Stomach (tissue), 4 donors: Measurements from ENCODE around the gene TFAP2C.

Experiments used
- CTCF ChIP-seq, 7 experiments: fragments of 450-650 bp in 4 of 7; fragments of 200-600 bp in 3 of 7; sonication (generic) in 3 of 7; IDR thresholded peaks; one replicate each; pipeline ENCODE4 v1.5.1; 2016 to 2019; ENCODE audit warnings: antibody characterized with exemption in 7 of 7, control low read depth in 2 of 7, mild to moderate bottlenecking in 1 of 7
- EP300 ChIP-seq: sonication (generic); formaldehyde crosslinking; IDR thresholded peaks from one replicate; pipeline ENCODE4 v1.6.1; 2017; ENCODE audit warnings: antibody characterized with exemption

GRCh38 chr20:56601166-56601565 lies 27.9 kb upstream of the TFAP2C start:
- TF ChIP-seq EP300: no peak
- no peak for TF ChIP-seq CTCF (IDR thresholded peaks at IDR 0.05)
